Epidermal melanocyte (primary cell): ENCODE measurements around the gene CMA1.
"Not testable (repeated sequence)": the region's sequence is repeated elsewhere in the genome, so short reads cannot be mapped to it uniquely, and the experiment has no call there.

Experiments
- DNase-seq: peaks from one replicate; pipeline ENCODE4 v3.0.0; 2011; ENCODE audit warnings: low spot score; ENCODE audit not compliant: insufficient read length

Gene CMA1

DNA sequence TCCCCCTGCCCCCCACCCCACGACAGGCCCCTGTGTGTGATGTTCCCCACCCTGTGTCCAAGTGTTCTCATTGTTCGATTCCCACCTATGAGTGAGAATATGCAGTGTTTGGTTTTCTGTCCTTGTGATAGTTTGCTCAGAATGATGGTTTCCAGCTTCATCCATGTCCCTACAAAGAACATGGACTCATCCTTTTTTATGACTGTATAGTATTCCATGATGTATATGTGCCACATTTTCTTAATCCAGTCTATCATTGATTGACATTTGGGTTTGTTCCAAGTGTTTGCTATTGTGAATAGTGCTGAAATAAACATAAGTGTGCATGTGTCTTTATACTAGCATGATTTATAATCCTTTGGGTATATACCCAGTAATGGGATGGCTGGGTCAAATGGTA, 37.6 kb downstream of the CMA1 start:
- not testable (repeated sequence) for DNase-seq

GRCh38 chr14:24465805-24466204, 42.3 kb downstream of the CMA1 start:
- DNase-seq: no peak

DNA sequence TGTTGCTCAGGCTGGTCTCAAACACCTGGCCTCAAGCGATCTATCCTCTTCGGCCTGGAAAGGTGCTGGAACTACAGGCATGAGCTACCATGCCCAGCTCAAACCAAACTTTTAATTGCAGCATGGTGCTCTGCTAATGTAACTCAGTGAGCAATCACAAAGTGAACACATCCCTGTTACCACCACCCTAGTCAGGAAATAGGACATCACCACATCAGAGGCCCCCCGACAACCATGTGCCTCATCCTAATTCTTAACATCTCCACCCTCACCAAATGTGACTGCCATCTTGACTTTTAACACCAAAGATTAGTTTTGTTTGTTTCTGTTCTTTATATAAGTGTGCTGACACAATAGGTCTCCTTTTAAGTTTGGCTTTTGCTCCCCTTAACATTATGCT, 42.7 kb downstream of the CMA1 start:
- DNase-seq: no peak

- DNase-seq: no peak
These were observed 43.9 kb downstream of the CMA1 start for GRCh38 chr14:24463884-24464785.

DNA sequence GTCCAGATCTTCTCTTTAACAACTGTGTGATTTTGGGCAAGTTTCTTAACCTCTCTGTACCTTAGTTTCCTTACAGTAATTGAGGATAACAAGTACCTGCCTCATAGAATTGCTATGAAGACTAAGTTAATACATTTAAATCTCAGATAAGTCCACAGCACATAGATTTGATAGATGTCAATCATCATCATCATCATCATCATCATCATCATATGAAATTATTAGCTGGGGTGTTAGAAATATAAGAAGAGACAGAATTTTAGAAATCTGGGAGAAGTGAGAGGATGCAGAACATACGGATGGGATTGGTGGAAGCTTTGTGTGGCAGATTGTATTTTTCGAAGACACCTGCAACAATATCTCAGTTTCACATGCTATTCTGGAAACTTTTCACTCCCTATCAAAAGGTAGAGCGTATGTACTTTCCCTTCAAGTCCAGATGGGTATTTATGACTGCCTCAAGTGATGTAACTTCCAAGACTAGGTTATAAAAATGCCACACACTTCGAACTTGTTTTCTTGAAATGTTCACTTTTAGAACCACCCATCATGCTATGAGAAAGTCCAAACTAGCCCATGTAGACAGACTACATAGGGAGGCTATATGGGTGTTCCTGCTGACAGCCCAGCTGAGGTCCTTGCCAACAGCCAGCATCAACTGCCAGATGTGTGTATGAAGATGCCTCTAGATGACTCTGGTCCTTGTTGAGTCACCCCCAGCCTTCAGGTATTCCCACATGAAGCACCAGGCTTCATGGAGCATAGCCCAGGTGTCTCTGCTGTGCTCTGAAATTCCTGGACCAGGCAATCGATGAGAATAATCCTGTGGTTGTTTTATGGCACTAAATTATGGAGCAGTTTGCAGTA, 44.8 kb downstream of the CMA1 start:
- DNase-seq: no peak

- no peak for DNase-seq
These were observed 46.7 kb downstream of the CMA1 start for GRCh38 chr14:24461336-24461735.

DNA sequence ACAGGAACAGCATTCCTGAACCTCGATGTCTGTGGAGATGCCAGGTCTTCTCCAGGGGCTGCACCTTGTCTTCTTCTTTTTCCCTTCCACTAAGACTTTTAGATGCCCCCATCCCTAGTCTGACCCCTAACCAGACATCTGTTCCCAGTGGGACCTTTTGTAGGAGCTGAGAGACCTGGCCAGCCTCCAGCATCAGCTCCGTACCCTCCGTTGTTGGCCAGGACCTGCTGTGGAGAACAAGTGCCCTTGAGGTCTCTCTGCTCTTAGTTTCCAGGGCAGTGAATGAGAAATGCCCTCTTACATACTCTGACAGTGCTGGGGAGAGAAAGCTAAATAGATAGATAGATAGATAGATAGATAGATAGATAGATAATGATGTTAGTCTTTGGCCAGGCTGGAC, 48.7 kb downstream of the CMA1 start:
- DNase-seq: no peak

- no peak for DNase-seq
These were observed 49.3 kb downstream of the CMA1 start for GRCh38 chr14:24458736-24459135.

DNA sequence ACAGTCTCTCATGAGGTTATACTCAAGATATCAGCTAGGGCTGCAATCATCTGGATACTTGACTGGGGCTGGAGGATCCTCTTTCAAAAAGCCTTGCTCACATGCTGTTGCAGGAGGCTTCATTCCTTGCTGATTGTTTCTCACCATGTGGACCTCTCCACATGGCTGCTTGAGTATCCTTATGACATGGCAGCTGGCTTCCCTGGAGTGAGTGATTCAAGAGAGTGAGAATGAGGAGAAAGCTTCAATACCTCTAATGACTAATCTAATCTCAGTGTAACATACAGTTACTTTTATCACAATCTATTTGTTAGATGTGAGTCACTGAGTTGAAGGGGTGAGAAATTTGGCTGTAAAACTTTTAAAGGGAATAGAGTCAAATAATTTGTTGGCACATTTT, 51.1 kb downstream of the CMA1 start:
- DNase-seq: no peak
